Measurements from ENCODE around the gene OBP2B. TPM values are rescaled to one million over a fixed set of nuclear protein-coding genes. Genes with fewer than 3 reads are reported as not detected.
"Not testable (repeated sequence)": the region's sequence is repeated elsewhere in the genome, so short reads cannot be mapped to it uniquely, and the experiment has no call there.

Gene OBP2B
- total RNA-seq, 1 donor from 2014 or later: not detected

GRCh38 chr9:133169687-133170086 lies 39.4 kb downstream of the OBP2B start:
- intact Hi-C loops (cut with micrococcal nuclease): not testable (repeated sequence)

DNA sequence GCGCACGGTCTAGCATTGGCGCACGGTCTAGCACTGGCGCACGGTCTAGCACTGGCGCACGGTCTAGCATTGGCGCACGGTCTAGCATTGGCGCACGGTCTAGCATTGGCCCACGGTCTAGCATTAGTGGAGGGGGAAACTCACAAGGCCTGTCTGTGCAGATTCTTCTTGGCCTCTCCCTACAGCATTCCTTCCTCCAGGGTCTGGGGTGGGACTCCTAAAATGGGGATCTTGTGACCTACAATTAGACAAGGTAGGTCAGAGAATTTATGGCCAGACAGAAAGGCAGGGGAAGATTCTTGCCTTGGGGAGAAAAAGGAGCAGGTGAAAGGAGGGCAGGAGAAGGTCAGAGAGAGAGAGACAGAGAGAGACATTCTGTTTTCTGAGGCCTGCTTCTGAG lies 39.9 kb downstream of the OBP2B start:
- intact Hi-C loops (cut with micrococcal nuclease): no loop called here

DNA sequence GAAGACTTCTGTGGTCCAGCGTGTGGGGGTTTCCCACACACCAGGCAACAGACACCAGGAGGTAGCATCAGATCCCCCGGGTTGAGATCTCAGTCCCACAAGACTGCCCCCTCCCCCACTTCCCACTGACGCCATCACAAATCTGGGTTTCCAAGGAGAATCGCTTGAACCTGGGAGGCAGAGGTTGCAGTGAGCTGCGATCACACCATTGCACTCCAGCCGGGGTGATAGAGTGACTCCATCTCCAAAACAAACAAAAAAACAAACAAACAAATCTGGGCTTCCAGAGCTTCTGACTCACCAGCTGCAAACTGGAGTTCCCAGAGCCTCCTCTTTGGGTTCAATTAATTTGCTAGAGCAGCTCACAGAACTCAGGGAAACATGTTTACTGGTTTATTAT lies 40.6 kb downstream of the OBP2B start:
- intact Hi-C loops (cut with micrococcal nuclease): no loop called here

GRCh38 chr9:133167769-133168168 lies 41.3 kb downstream of the OBP2B start:
- intact Hi-C loops (cut with micrococcal nuclease): no loop called here

- intact Hi-C loops (cut with micrococcal nuclease): no loop called here
These were observed 41.8 kb downstream of the OBP2B start for GRCh38 chr9:133167096-133167730.

- intact Hi-C loops (cut with micrococcal nuclease): no loop called here
These were observed 42.7 kb downstream of the OBP2B start for GRCh38 chr9:133166392-133166791.

DNA sequence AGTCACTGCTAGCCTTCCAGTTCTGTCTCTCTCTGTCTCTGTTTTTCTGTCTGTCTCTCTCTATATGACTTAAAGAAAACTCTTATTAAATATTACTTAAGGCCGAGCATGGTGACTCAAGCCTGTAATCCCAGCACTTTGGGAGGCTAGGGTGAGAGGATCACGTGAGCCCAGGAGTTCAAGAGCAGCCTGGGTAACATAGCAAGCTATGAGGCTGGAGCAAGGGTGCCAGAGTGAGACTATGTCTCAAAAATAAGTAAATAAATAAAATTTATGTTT lies 43.7 kb downstream of the OBP2B start:
- intact Hi-C loops (cut with micrococcal nuclease): no loop called here

- intact Hi-C loops (cut with micrococcal nuclease): no loop called here
These were observed 44.9 kb downstream of the OBP2B start for GRCh38 chr9:133164191-133164590.

DNA sequence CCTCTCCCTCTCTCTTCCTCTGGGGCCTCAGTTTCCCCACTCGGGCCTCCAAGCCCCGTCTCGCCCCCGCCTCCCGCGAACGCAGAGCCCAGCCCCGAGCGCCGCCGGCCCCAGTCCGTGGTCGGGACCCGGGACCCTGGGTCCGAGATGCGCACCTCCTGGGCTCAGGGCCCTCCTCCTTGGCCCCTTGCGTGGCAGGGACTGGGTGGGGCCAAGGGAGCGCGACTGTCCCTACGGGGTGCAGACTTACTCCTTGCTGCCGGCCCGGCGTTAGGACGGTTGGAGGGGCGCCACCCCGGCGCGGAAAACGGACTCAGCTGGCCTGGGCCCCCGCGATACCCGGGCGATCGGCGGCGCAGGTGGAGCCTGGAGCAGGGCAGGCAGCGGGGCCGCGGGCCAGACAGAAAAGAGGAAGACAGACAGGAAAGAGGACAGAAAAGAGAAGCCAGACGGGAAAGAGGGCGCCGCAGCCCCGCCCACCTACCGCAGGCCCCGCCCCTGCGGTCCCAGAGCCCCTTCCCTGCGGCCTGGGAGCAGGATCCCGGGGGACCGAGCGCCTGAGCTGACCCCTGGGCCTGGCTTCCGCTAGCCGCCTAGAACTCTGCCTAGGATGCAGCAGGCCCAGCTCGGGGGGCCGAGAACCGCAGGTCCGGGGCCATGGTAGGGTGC lies 45.4 kb downstream of the OBP2B start, which contains the start of gene GBGT1:
TSS of gene GBGT1 (minus strand) at position 411 of the 669 bp plus-strand sequence. CDS start 1,502 bp downstream, outside the sequence.
- intact Hi-C loops (cut with micrococcal nuclease): no loop called here

DNA sequence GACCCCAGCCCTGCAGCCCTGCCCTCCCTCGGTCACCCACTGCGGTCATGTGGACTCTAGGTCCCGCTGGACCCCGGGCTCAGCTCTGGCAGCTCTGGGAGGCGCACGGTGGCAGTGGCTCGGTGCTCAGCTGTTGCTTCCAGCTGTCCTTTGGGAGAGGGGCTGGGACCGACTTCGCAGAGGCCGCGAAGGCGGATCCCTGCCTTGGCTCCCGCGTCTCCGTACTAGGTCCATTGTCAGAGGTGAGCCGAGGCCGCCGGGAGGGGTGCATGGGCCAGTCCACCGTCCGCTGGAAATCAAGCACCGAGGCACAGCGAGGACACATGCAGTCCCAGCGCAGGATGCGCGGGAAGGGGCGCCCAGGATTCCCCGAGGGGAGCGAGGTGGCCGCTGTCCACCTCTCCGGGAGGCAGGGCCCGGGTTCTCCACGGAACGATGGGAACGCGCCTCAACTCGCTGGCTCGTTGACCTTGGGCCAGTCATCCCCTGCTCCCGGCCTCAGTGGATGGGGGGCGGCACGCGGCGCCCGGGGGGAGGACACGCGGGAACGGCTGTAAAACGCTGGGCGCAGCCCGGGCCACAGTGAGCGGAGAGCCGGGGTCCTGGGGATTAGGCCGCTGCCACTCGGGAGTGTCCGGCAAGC lies 46.1 kb downstream of the OBP2B start:
- intact Hi-C loops (cut with micrococcal nuclease): no loop called here

DNA sequence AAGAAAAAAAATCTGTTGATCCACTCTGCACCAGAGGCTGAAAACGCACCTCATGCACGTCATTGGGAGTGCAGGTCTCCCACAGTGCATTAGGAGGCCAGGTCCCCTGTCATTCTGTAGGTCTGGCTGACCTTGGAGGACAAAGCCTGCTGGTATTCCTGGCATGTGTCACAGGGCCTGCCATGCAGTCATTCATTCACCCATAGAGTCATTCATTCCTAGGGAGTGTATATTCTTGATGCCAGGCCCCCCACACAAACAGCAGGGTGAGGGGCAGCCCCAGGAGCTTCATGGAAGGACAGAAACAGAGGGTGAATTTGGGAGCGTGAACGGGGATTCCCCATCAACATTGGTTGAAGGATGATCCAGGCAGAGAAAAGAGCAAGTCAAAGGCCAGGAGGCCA lies 47.5 kb downstream of the OBP2B start:
- intact Hi-C loops (cut with micrococcal nuclease): no loop called here

GRCh38 chr9:133160742-133161546 lies 48.1 kb downstream of the OBP2B start:
- intact Hi-C loops (cut with micrococcal nuclease): no loop called here

DNA sequence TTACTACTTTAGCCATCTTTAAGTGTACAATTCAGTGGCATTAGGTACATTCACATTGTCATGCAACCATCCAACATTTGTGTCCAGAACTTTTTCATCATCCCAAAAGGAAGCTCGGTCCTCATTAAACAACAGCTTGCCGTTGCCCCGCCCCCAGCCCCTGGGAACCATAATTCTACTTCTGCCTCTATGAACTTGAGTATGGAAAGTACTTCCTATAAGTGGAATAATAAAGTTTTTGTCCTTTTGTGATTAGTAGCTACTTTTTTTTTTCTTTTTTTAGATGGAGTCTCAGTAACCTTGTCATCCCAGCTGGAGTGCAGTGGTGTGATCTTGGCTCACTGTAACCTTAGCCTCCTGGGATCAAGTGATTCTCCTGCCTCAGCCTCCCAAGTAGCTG lies 50.4 kb downstream of the OBP2B start:
- intact Hi-C loops (cut with micrococcal nuclease): no loop called here

Other genes with a start within 250 kb of the OBP2B start
- gene GFI1B, start 230.6 kb downstream of the OBP2B start, total RNA-seq: not detected in 2 replicates
- gene GTF3C5, start 178.3 kb downstream of the OBP2B start, total RNA-seq: 79.1 and 79.2 TPM in 2 replicates
- 2.5 TPM in 2 replicates for gene CEL, start 147.3 kb downstream of the OBP2B start, total RNA-seq
- gene RALGDS, start 88.0 kb downstream of the OBP2B start, total RNA-seq: 65.7 and 70.0 TPM in 2 replicates
- 5.7 and 6.7 TPM in 2 replicates for gene GBGT1, start 45.3 kb downstream of the OBP2B start, total RNA-seq
- 2.0 and 3.2 TPM in 2 replicates for gene ABO, start 66.0 kb upstream of the OBP2B start, total RNA-seq
- 17.9 and 19.0 TPM in 2 replicates for gene SURF6, start 126.9 kb upstream of the OBP2B start, total RNA-seq
- gene MED22, start 138.9 kb upstream of the OBP2B start, total RNA-seq: 27.0 and 27.9 TPM in 2 replicates
- 2,139 and 2,222 TPM in 2 replicates for gene RPL7A, start 139.0 kb upstream of the OBP2B start, total RNA-seq
- gene SURF1, start 147.2 kb upstream of the OBP2B start, total RNA-seq: 40.3 and 40.9 TPM in 2 replicates
- gene SURF2, start 147.3 kb upstream of the OBP2B start, total RNA-seq: 14.5 and 16.0 TPM in 2 replicates
- gene SURF4, start 166.8 kb upstream of the OBP2B start, total RNA-seq: 203 and 205 TPM in 2 replicates
- 0.59 and 1.1 TPM in 2 replicates for gene STKLD1, start 167.1 kb upstream of the OBP2B start, total RNA-seq
- gene REXO4, start 208.8 kb upstream of the OBP2B start, total RNA-seq: 25.6 and 26.1 TPM in 2 replicates
- gene ADAMTS13, start 213.1 kb upstream of the OBP2B start, total RNA-seq: 2.3 TPM in 2 replicates